Fibroblast of villous mesenchyme (primary cell): ENCODE results near the gene ACTA2. TPM values are rescaled to one million over a fixed set of nuclear protein-coding genes. Genes with fewer than 3 reads are reported as not detected.
A peak's percentile ranks its signal among the peaks of the same experiment; 100 is the strongest.

ENCODE experiments used
- DNase-seq: peaks from one replicate; pipeline ENCODE4 v3.0.0-alpha.2; 2010; ENCODE audit warnings: low read depth
- H3K4me3 ChIP-seq: 2 replicates; pipeline ENCODE4 v1.5.1; 2011; ENCODE audit warnings: low read depth, mild to moderate bottlenecking, low read length
- total RNA-seq: library from RNA; depleted of rRNA; stranded (reverse); fragments of >200 nt; gene quantifications from 2 replicates; pipeline ENCODE4 v1.2.3, GENCODE V29; 2012
- TF ChIP-seq, protein P1 (sequence below): IDR thresholded peaks from 2 replicates; pipeline ENCODE4 v1.5.1; 2012; ENCODE audit warnings: low read depth, mild to moderate bottlenecking, low read length; ENCODE audit not compliant: insufficient read depth

ACTA2 gene
- total RNA-seq, 1 donor = 2,403 TPM

- H3K4me3 ChIP-seq = no peak overlapping the region
- peak; percentile 64 for DNase-seq
- TF ChIP-seq, protein P1, sequence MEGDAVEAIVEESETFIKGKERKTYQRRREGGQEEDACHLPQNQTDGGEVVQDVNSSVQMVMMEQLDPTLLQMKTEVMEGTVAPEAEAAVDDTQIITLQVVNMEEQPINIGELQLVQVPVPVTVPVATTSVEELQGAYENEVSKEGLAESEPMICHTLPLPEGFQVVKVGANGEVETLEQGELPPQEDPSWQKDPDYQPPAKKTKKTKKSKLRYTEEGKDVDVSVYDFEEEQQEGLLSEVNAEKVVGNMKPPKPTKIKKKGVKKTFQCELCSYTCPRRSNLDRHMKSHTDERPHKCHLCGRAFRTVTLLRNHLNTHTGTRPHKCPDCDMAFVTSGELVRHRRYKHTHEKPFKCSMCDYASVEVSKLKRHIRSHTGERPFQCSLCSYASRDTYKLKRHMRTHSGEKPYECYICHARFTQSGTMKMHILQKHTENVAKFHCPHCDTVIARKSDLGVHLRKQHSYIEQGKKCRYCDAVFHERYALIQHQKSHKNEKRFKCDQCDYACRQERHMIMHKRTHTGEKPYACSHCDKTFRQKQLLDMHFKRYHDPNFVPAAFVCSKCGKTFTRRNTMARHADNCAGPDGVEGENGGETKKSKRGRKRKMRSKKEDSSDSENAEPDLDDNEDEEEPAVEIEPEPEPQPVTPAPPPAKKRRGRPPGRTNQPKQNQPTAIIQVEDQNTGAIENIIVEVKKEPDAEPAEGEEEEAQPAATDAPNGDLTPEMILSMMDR = no peak
Measured at GRCh38 chr10:88964869-88965415, 12.4 kb upstream of the ACTA2 start.

DNA sequence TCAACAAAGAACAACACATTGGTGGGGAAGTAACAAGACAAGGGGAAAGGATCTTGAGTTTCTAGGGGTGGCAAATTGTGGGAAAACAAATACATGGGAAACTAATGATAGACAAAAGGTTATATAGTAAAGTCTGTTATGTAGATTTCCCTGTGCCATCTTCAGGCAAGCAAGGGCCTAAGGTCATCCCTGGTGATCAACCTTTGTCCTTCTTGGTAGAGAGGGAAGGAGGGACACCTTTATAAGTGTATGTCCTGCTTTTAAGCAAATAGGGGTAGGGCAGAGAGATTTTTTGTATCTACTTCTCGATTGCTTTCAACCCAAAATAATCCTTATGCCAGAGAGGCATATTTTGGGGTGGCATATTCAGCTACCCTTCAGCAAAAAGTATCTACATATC, 11.8 kb upstream of the ACTA2 start:
- DNase-seq = no peak
- TF ChIP-seq, protein P1 = no peak
- no peak overlapping the region for H3K4me3 ChIP-seq

GRCh38 chr10:88963318-88963717, 10.7 kb upstream of the ACTA2 start:
- no peak for DNase-seq
- H3K4me3 ChIP-seq = no peak overlapping the region
- TF ChIP-seq, protein P1 = no peak

GRCh38 chr10:88962336-88962735, 9.8 kb upstream of the ACTA2 start:
- no peak overlapping the region for H3K4me3 ChIP-seq
- TF ChIP-seq, protein P1 = no peak
- no peak for DNase-seq

DNA sequence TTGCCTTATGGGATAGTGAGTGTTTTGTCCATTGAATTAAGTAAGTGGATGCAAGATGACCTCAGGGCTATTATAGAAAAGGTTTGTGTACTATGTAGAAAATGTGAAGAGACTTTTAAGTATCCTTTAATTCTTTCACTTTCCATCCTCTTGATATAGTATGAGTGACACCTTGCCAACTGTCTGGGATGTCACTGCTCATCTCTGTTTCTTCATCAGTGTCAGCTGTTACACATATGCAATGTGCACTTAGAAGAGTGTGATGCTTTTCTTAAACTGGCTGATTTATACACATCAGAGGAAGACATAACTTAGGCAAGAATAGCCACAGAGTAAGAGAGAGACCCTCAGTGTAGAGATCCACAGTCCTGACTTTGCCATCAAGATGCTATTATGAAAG, 8.7 kb upstream of the ACTA2 start:
- TF ChIP-seq, protein P1 = no peak
- no peak for DNase-seq
- no peak overlapping the region for H3K4me3 ChIP-seq

- TF ChIP-seq, protein P1 = no peak
- no peak overlapping the region for H3K4me3 ChIP-seq
- DNase-seq = no peak
Measured at GRCh38 chr10:88960802-88961201, 8.2 kb upstream of the ACTA2 start.

DNA sequence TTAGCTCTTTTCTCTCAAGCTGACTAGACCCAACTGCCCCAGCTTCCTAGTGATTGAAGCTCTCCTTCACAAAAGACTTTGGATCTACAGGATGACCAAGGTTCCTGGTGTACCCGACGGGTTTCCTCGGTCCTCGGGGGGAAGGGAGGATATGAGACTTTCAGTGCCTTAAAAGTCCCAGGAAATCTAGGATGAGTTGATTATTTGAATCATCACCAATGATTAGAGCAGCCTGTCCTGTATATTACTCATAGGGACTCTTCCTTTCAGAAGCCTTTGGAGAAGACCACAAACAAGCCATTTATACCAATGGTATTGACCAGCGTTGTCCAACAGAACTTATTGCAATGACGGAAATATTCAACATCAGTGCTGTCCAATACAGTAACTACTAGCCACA, 6.1 kb upstream of the ACTA2 start:
- DNase-seq = no peak
- no peak overlapping the region for H3K4me3 ChIP-seq
- TF ChIP-seq, protein P1 = no peak
